HUDEP-2 (cell line): ENCODE measurements around the gene TRAF2.
"Not testable (repeated sequence)": the region's sequence is repeated elsewhere in the genome, so short reads cannot be mapped to it uniquely, and the experiment has no call there.

Source experiments
- DNase-seq, 76 experiments: peaks; one replicate each; lab custom pipeline; 2025; ENCODE audit not compliant: unreplicated experiment in 76 of 76; lab: John Stamatoyannopoulos, UW

Gene TRAF2

DNA sequence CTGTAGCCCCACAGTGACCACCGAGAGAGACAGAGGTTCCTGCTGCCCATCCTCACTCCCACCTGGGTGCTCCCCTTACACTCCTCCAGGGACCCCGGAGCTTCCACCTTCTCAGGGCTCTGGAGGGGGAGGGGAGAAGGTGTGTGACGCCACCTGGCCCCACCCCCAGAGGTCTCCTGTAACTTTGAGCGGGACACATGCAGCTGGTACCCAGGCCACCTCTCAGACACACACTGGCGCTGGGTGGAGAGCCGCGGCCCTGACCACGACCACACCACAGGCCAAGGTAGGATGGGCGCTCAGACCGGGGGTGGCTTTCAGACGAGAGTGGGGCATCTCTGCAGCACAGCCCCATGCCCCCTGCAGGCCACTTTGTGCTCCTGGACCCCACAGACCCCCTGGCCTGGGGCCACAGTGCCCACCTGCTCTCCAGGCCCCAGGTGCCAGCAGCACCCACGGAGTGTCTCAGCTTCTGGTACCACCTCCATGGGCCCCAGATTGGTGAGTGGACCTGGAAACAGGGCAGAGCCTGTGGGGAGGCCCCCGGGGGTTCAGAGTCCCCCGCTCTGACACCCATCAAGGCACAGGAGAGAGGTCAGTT, 29.7 kb upstream of the TRAF2 start:
- no peak for DNase-seq

- no peak for DNase-seq
Observed at GRCh38 chr9:136857166-136857565, 29.1 kb upstream of the TRAF2 start.

- no peak for DNase-seq
Observed at GRCh38 chr9:136857581-136858412, 28.5 kb upstream of the TRAF2 start.

DNA sequence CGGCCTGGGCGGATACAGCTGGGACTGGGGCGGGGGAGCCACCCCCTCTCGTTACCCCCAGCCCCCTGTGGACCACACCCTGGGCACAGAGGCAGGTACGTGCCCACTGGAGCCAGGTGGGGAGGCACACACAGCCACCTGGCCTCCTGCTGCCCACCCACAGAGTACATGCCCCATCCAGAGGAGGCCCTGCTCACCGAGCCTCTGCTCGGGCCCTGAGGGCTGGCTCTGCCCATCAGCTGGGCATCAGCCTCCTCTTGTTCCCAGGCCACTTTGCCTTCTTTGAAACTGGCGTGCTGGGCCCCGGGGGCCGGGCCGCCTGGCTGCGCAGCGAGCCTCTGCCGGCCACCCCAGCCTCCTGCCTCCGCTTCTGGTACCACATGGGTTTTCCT, 27.9 kb upstream of the TRAF2 start:
- DNase-seq, result no peak

DNA sequence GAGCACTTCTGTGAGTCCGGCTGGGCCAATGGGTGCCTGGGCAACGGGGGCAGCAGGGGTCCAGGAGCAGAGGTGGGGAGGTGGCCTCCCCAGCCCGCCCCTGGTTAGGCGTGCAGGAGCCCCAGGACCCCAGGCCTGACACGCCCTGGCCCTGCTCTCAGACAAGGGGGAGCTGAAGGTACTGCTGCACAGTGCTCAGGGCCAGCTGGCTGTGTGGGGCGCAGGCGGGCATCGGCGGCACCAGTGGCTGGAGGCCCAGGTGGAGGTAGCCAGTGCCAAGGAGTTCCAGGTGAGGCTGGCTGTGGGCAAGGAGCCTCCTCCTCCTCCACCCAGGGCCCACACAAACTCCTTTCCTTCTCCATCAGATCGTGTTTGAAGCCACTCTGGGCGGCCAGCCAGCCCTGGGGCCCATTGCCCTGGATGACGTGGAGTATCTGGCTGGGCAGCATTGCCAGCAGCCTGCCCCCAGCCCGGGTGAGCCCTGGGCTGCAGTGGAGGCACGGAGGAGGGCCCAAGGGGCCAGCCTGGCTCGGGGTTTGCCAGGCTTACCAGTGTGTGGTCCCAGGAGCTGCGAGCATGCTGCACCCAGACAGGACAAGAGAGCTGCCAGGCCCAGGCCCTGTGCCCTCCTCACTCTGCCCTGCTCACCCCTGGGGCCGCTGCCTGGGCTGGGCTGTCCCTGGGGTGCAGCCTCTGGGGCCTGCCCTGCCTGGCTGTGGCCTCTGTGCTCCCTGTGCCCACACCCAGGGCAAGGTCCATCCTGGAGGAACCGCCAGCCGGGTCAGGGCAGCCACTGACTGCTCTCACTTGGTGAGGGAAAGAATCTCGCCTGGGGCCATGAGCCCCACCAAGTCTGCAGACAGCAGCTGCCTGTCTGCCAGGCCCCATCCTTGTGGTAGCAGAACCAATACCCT, 27.2 kb upstream of the TRAF2 start:
- peak in 60 of 76 experiments; percentile 8 to 74 (median 44) for DNase-seq

- no peak for DNase-seq
Observed at GRCh38 chr9:136860529-136860928, 25.8 kb upstream of the TRAF2 start.

GRCh38 chr9:136860933-136861873, 25.1 kb upstream of the TRAF2 start:
- no peak for DNase-seq

GRCh38 chr9:136861874-136862457, 24.4 kb upstream of the TRAF2 start:
- no peak for DNase-seq

GRCh38 chr9:136862849-136863622, 23.3 kb upstream of the TRAF2 start:
- no peak for DNase-seq

GRCh38 chr9:136863623-136864273, 22.6 kb upstream of the TRAF2 start:
- no peak for DNase-seq

- DNase-seq, result no peak
Observed at GRCh38 chr9:136865041-136865767, 21.1 kb upstream of the TRAF2 start.

- no peak for DNase-seq
Observed at GRCh38 chr9:136865768-136866103, 20.6 kb upstream of the TRAF2 start.

DNA sequence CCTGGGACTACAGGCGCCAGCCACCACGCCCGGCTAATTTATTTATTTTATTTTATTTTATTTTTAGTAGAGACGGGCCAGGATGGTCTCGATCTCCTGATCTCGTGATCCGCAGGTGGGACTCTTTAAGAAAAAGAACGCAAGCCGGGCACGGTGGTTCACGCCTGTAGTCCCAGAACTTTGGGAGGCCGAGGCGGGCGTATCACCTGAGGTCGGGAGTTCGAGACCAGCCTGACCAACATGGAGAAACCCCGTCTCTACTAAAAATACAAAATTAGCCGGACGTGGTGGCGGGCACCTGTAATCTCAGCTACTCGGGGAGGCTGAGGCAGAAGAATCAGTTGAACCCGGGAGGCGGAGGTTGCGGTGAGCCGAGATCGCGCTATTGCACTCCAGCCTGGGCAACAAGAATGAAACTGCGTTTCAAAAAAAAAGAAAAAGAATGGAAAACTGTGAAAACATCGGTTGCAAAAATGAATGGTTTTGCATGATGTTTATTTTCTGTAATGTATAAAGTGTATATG, 19.4 kb upstream of the TRAF2 start:
- DNase-seq, result not testable (repeated sequence)

DNA sequence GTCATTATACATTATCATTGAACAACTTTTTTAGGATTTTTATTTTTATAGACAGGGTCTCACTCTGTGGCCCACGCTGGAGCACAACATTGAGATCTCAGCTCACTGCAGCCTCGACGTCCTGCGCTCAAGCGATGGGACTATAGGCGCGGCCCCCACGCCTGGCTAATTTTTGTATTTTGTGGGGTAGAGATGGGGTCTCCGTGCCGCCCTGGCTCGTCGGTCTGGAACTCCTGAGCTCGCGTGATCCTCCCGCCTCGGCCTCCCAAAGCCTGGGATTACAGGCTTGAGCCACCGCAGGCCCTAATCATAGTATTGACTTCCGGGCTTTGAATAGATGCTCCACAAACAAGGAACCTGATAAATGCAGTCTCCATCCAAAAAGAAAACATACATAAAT, 18.8 kb upstream of the TRAF2 start:
- DNase-seq, result no peak

GRCh38 chr9:136867917-136868316, 18.4 kb upstream of the TRAF2 start:
- DNase-seq, result no peak

DNA sequence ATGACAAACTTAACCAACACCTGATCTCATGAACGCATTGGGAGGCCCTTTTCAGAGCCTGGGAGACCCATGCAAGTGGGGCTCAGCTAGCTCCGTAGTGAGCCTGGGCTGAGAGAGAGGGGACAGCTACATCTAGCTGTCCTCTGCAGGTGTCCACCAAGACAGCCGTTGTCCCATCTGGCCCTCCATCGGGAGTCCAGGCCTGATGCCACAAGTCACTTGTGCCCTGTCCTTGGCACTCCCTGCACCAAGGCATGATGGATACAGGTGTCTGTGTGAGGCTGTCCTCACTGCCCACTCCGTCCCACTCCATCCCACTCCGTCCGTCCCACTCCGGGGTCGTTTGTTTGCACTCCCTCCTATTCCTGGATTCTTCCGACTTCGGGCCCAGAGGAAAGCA, 17.7 kb upstream of the TRAF2 start:
- DNase-seq, result no peak

- not testable (repeated sequence) for DNase-seq
Observed at GRCh38 chr9:136869611-136870010, 16.7 kb upstream of the TRAF2 start.

GRCh38 chr9:136875155-136875554, 11.2 kb upstream of the TRAF2 start:
- DNase-seq, result no peak
